SKM-1 (cell line): ENCODE measurements around the gene DGKK.
"Not testable (repeated sequence)": the region's sequence is repeated elsewhere in the genome, so short reads cannot be mapped to it uniquely, and the experiment has no call there.

Experiments used
- DNase-seq: peaks from one replicate; lab custom pipeline; 2025; ENCODE audit not compliant: unreplicated experiment; lab: John Stamatoyannopoulos, UW

The DGKK gene

DNA sequence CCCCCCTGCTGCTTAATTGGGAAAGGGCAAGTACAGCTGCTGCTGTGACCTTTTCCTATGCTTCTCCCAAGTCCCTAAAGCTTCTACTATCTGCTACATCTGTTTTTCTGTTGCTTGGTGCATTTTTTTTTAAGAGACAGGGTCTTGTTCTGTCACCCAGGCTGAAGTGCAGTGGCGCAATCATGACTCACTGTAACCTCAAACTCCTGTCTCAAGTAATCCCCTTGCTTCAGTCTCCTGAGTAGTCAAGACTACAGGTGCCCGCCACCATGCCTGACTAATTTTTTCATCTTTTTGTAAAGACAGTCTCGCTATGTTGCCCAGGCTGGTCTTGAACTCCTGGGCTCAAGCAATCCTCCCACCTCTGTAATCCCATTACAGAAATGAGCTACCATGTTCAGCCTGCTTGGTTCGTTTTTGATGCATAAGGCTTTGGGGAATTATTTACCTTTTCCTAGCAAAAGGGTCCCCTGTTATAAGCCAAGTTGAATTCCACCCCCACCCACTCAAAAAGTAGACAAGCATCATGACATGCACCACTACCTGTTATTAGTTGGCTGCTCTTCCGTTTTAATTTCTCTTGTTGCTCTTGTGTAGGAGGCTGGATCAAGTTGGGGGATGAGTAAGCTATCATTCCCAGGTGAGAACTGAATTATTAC is 39.6 kb downstream of the DGKK start:
- DNase-seq: no peak

DNA sequence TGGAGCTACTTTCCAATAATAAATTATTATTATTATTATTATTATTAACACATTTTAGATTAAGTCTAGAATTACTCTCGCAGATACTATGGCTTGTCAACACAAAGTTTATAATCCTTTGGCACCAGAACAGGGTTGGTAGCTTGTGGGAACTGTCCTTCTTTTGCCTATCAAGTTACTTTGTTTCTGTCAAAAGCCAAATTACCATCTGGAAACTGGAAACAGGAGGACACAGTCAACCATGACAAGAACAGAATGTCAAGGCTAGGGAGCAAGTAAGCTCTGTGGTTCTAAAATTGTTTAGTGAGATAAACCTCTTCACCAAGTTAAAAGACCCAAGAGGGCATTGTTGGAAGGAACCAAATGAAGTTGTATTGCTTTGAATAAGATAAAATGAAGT is 42.5 kb downstream of the DGKK start:
- DNase-seq: no peak

DNA sequence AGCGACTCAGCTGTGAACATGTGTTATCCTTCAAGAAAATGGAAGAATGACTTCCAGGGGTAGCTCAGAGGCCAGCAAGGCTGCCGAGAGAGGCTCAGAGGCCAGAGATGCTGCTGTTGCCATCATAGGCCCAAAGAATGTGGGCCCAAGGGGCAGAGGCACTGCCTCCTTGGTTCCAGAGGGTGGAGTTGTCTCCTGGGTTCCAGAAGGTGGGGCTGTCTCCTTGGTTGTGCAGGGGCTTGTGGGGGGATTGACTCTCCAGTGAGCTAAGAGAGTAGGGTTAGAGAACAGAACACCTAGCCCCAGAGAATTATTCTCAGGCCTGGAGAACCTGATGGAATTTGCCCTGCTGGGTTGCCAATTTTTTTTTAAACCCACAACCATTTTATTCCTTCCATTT is 62.6 kb downstream of the DGKK start:
- no peak for DNase-seq

DNA sequence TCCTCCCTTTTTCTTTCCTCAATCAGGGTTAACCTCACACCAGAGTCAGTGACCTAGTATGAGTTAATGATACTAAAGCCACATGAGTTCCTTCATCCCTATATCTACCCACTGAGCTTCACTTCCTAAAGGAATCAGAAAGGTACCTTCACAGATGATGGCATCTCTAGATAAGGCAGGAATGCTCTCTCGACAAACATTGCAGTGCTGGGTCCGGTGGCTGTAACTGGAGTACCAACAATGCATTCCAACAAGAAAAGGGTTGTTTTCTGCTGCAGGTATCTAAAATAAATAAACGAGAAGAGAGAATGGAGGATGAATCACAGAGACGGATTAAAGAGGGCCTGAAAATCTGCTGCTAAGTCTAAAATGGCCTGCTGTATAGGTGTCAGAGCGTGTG is 66.7 kb downstream of the DGKK start:
- no peak for DNase-seq

DNA sequence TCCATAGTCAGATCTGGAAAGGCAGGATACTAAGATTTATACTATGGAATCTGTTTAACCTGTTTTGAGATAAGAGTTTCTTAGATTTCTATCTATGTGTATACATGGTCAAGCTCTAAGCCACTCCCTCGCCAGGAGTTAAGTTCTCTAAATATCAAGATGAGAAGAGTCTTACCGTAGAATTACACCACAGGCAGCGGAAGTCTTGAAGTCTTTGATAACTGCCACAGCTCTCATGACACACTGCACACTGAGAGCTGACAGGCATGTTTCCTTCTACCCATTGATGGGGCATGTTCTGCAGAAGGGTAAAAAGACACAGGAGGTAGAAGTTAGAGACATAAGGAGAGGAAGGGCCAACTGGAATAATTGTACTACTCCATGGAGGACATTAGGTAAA is 67.7 kb downstream of the DGKK start:
- no peak for DNase-seq

DNA sequence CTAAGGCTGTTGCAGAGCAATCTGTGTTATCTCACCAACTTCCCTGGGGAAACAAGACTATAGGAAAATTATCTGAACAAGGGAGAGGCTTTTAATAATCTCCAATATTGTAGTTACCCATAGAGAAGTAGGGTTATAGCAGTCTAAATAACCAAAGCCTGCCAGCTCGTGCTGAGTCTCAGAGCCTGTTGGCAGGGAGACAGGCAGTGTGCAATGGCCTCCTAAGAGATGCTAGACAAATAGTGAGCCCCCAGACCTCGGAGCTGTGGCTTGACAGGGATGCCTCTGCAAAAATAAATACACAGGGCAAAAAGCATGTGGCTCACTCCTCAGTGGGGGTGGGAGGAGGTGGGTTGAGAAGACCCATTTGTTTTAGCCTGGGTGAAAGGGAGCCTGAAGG is 76.7 kb downstream of the DGKK start:
- no peak for DNase-seq

DNA sequence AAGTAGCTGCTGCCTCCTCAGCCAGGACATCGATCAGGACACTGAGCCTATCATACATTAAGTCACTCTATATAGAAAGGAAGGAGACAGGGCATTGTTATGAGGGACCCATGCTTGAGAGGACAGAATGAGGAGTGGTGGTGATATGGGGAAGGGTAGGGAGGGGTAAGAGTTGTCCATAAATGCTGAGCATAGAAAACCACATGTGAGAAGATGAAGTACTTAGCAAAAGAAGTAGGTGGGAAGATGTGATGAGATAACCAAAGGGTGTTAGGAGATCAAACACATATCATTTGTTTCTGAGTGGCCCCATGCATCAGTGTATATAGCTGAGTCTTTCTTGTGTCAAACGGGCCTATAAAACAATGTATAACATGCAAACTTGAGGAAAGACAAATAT is 84.1 kb downstream of the DGKK start:
- DNase-seq: no peak

DNA sequence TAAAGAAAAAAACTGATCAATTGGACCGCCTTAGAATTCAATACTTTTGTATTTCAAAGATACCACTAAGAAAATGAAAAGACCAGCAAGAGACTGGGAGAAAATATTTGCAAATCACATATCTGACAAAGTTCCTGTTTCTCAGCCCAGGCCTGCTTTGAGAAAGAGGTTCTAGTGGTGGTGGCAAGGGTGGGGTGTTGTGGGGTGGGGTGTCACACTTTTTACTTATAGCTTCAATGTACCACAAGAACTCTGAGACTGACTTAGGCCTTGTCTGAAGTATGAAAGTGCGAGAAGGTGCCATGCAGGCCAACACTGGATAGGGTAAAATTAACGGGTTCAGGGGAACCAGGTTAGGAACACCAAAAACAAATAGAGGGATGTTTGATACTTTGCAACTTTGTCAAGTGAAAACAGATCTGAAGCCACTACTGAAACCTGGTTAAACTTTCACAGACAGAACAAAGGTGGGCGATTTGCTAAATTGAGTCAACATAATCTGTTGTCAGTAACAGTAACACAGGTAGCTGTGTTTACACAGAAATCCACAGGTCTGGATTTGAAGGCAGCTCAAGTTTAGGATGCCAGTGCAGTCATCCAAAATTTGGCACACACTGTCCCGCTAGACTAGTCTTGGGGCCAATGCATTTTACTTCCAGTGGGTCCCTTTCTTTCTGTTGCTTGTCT is 88.8 kb downstream of the DGKK start:
- no peak for DNase-seq

DNA sequence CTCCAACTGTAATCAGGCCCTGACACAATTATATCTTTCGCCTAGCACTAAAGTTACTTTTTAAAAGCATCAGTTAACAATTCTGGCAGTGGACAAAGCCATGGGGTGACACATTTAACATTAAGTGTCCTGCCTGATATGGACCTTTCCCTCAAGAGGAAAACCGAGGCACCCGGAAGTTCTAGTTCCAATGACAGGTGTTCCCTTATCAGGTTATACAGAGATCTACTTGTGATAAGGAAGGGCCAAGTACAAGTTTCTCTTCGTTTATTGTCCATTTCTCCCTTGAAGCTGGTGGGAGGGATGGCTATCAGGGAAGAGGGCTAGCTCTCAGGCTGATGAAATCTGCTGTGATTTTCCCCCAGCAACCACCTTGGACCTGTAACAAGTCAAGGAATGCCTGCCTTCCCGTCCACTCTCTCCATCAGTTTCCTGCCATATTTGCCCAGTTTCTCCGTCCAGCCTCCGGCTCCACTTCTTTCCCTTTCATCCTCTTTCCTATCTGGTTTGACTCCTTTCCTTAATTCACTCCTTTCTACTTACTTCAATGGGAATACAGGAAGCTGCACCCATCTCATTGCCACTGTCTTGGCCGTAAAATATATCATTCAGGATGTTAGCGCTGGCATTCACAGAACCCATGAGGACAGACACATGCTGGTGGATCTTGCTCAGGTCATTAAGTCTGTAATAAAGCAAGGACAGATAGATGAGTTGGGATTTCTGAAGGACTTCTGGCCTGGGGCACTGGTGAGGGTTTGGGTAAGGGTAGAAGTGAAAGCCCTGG is 95.0 kb downstream of the DGKK start:
- DNase-seq: no peak

DNA sequence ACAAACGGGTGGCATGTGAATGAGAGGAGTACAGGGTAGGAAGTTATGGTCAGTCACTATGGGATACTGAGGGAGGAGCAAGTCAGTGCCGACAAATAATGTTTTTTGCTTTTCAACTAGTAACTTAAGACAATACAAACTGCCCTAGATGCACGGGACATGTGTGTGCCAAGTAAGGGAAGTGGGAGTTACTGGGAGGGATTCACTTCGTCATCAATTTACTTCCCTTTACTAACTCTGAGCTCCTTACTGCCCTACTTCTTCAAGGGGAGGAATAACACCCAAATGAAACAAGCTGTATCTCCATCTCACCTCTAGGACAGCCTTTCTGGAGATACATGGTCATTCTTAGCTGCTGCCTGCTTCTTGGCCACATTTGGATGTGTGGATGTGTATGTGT is 97.7 kb downstream of the DGKK start:
- DNase-seq: peak; percentile 5

DNA sequence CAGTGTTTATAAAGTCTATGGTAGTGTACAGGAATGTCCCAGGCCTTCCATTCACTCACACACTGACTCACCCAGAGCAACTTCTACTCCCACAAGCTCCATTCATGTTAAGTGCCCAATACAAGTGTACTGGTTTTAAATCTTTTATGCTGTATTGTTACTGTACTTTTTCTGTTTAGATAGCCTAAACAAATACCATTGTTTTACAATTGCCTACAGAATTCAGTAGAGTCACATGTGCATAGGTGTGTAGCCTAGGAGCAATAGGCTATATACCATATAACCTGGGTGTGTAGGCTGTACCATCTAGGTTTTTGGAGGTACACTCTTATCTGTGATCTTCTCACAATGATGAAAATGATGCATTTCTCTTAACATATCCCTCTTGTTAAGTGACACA is 126.7 kb downstream of the DGKK start:
- DNase-seq: no peak

DNA sequence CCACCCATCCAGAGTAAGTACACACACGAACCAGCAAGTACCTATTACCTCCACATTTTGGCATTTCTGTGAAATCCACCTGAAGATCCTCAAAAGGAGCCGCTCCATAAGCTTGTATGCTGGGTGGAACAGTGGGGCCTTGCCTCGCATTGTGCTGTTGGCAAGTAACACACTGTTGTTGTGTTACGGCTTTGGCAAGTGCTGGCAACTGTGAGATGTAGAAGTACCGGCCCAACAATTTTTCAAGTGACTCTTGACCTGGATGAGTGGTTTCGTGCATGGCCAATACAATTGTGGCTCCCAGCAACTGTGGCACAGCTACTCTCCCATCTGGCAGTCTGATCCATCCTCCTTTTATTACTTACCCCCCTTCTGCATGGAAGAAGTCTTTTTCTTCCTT is 137.3 kb downstream of the DGKK start:
- DNase-seq: no peak

DNA sequence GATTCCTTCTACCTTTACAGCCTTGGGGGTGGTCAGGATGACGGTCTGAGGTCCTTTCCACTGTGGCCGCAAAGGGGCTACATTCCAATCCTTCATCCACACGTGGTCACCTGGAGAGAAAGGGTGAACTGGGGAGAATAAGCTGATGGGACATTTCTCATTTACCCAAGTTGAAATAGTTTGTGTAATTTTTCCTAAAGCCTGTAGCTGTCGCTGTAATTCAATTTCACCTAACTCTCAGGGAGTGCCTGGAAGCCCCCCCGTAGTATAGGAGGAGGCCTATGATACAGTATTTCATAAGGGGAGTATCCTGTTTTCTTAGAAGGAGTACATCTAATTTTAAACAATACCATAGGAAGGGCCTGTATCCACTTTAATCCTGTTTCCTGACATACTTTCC is 138.0 kb downstream of the DGKK start:
- not testable (repeated sequence) for DNase-seq

DNA sequence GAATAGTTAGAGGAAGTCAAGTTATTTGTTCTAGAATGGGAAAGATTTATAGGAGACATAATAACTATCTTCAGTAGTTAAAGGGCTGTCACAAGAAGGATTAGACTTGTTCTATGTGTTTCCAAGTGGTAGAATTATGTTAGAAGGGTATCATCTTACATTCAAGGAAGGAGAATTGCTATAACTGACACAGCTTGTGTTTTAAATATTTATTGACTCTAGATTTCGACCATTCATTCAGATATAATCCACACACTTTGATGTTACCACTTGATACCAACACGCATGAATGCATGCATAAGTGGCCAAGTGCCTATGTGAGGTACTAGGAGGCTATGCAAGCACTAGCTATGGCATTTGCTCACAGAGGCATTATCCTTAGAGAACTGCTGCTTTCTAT is 143.4 kb downstream of the DGKK start:
- no peak for DNase-seq
